Endometrial microvascular endothelial cells (primary cell): ENCODE data around the gene LGR5. TPM values are rescaled to one million over a fixed set of nuclear protein-coding genes. Genes with fewer than 3 reads are reported as not detected.

ENCODE experiments used
- in situ Hi-C: cut with HindIII; loops from 2 replicates; pipeline ENCODE4 v1.10.0; 2017; ENCODE audit warnings: low sequenced_read_pairs, low pct_unique_long_range_greater_than_20kb; ENCODE audit errors: inconsistent ontology term
- total RNA-seq: library from RNA; depleted of rRNA; stranded (reverse); fragments of >200 nt; gene quantifications from one replicate; pipeline ENCODE4 v1.2.3, GENCODE V29; 2015; ENCODE audit errors: inconsistent ontology term

Gene LGR5
- total RNA-seq, 1 donor from 2014 or later: not detected

- in situ Hi-C loops: no loop called here
Observed at GRCh38 chr12:71578694-71579258, 139.2 kb downstream of the LGR5 start.

DNA sequence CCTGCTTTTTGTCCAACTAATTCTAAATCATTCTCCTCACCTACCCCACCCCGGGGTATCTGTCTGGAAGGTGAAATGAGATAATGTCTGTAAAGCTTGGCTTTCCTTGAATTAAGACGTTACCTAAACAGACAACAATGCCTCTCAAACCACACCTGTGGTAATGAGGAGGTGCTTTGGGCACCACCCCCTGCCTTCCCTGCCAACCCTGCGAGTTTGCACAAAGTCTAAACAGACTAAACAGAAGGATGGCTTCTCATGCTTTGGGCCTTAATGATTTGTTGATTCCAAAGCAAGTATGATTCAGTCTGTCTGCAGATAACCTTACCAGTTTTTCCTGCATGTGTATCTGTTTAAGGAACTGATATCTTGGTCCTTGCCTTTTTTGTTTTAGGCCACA, 141.6 kb downstream of the LGR5 start:
- in situ Hi-C loops: no loop called here

DNA sequence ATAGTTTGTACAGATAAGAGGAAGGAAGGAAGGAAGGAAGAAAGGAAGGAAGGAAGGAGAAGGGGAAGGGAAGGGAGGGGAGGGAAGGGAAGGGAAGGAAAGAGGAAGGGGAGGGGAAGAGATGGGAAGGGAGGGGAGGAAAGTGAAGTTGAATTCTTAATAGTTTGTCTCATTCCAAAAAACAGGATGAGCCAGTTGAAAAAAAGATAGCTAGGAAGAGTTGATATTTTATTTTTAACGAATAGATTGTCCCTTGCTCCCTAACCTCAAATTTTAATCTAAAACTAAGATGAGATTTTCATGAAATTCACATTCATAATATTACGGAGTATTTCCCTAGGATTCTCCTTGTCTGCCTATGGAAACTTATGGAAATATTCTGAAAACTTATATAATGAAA, 143.3 kb downstream of the LGR5 start:
- in situ Hi-C loops: no loop called here

DNA sequence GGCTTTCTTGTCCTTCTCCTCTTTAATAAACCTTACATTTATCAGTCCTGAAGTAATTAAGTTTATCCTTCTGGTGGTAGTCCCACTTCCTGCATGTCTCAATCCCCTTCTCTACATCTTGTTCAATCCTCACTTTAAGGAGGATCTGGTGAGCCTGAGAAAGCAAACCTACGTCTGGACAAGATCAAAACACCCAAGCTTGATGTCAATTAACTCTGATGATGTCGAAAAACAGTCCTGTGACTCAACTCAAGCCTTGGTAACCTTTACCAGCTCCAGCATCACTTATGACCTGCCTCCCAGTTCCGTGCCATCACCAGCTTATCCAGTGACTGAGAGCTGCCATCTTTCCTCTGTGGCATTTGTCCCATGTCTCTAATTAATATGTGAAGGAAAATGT, 144.8 kb downstream of the LGR5 start:
- in situ Hi-C loops: no loop called here

GRCh38 chr12:71585218-71585617, 145.6 kb downstream of the LGR5 start:
- in situ Hi-C loops: no loop called here

DNA sequence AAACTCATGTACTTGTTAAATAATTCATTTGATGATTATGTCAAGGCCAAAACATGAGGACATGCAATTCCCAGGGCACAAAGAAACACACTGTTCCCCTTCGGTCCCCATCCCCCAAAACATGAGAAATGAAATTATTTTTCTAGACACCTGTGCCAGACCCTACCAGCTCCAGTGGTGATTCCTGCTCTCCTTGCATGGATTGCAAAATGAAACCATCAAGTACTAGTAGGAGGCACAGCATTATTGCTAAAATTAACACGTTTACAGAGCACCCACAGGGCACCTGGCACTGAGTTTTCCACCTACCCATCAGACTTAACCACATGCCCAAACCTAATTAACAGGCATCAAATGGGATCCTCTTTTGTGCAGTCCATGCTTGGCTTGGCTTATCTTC, 147.4 kb downstream of the LGR5 start:
- in situ Hi-C loops: no loop called here

DNA sequence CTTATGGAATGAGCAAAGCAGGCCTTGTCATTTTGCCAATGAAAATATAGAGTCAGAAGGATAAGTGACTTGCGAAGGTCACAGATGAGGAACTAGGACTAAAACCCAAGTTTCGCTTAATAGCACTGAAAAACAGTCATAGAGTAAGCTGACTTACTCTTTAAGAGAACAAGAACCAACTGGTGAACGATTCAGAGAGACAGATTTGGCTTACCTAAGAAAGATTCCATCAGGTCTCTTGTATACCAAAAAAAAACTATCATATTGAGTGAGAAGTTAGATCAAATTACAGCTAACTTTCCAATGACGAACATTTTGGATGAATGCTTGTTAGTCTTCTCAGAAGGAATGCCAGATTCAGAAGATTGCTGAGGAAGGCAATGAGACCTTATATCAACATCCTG, 149.9 kb downstream of the LGR5 start:
- in situ Hi-C loops: no loop called here

GRCh38 chr12:71591601-71592000, 152.0 kb downstream of the LGR5 start:
- in situ Hi-C loops: no loop called here

- in situ Hi-C loops: no loop called here
Observed at GRCh38 chr12:71592841-71593240, 153.2 kb downstream of the LGR5 start.

- in situ Hi-C loops: no loop called here
Observed at GRCh38 chr12:71594214-71594948, 154.8 kb downstream of the LGR5 start.

DNA sequence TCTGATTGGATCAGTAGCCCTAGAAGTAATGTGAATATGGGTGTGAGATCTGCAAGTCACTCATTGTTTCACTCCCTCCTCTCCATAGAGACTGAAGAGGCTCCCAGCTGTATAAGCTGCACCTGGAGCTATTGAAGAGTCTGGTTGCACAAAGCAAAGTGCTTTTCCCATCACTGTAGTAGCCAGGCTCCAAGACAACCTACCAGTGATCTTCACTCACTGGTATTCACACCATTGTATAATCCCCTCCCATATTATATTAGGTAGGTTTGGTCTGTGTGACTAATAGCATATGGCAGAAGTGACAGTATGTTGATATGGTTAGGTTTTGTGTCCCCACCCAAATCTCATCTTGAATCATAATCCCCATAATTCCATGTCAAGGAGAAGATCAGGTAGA, 159.6 kb downstream of the LGR5 start:
- in situ Hi-C loops: no loop called here

- in situ Hi-C loops: no loop called here
Observed at GRCh38 chr12:71601546-71601945, 161.9 kb downstream of the LGR5 start.

GRCh38 chr12:71602761-71603577, 163.4 kb downstream of the LGR5 start:
- in situ Hi-C loops: no loop called here

- in situ Hi-C loops: no loop called here
Observed at GRCh38 chr12:71605039-71605438, 165.4 kb downstream of the LGR5 start.

GRCh38 chr12:71607494-71608330, 168.1 kb downstream of the LGR5 start:
- in situ Hi-C loops: no loop called here

GRCh38 chr12:71610031-71610795, 170.6 kb downstream of the LGR5 start:
- in situ Hi-C loops: no loop called here

- in situ Hi-C loops: no loop called here
Observed at GRCh38 chr12:71621938-71622337, 182.3 kb downstream of the LGR5 start.

GRCh38 chr12:71625476-71625875, 185.9 kb downstream of the LGR5 start:
- in situ Hi-C loops: no loop called here
